Lung (tissue), 13 donors: ENCODE measurements around the gene MICU1. TPM values are rescaled to one million over a fixed set of nuclear protein-coding genes. Genes with fewer than 3 reads are reported as not detected.
A peak's percentile ranks its signal among the peaks of the same experiment; 100 is the strongest.

Experiments
- ATAC-seq: fragments of 200-7000 bp; cut with Tn5 transposase; one replicate; pipeline ENCODE4 v1.9.1; 2020; ENCODE audit warnings: moderate number of reproducible peaks; ENCODE audit not compliant: insufficient read depth, low FRiP score
- DNase-seq, 3 donors: peaks; one replicate each; pipeline ENCODE4 v3.0.0-alpha.2; 2013 to 2017
- H3K27ac ChIP-seq, 2 donors: one replicate each; pipeline ENCODE4 v1.5.1; 2013; ENCODE audit warnings: mild to moderate bottlenecking in 2 of 2, moderate library complexity in 2 of 2, control low read depth in 1 of 2, inconsistent platforms in 1 of 2, low read depth in 1 of 2, low read length in 1 of 2
- H3K27me3 ChIP-seq, 3 donors: one replicate each; pipeline ENCODE4 v1.5.1; 2013; ENCODE audit warnings: low read length in 2 of 3; ENCODE audit not compliant: control insufficient read depth in 3 of 3, insufficient read depth in 3 of 3
- H3K36me3 ChIP-seq, 4 donors: one replicate each; pipeline ENCODE4 v1.5.1; 2013; ENCODE audit warnings: low read length in 4 of 4, mild to moderate bottlenecking in 1 of 4, moderate library complexity in 1 of 4; ENCODE audit not compliant: control insufficient read depth in 4 of 4, insufficient read depth in 4 of 4
- H3K4me1 ChIP-seq, 5 donors: one replicate each; pipeline ENCODE4 v1.5.1; 2013; ENCODE audit warnings: low read length in 5 of 5, mild to moderate bottlenecking in 2 of 5, moderate library complexity in 1 of 5; ENCODE audit not compliant: control insufficient read depth in 5 of 5, insufficient read depth in 5 of 5
- H3K4me3 ChIP-seq: one replicate; pipeline ENCODE4 v1.5.1; 2013; ENCODE audit warnings: mild to moderate bottlenecking, control low read depth, moderate library complexity
- H3K9ac ChIP-seq, 2 donors: one replicate each; pipeline ENCODE4 v1.5.1; 2013; ENCODE audit warnings: low read length in 2 of 2, control low read depth in 1 of 2; ENCODE audit not compliant: insufficient read depth in 1 of 2
- H3K9me3 ChIP-seq, 4 donors: one replicate each; pipeline ENCODE4 v1.5.1; 2013; ENCODE audit warnings: low read length in 3 of 4, mild to moderate bottlenecking in 1 of 4, moderate library complexity in 1 of 4; ENCODE audit not compliant: control insufficient read depth in 4 of 4, insufficient read depth in 3 of 4
- WGBS, 2 donors: extraction: QIAGEN DNeasy Blood & Tissue Kit; methylation state at CpG; one replicate each; pipeline ENCODE4 v1.1.7; 2013; 5-methylcytosine and 5-hydroxymethylcytosine counted together
- polyA plus RNA-seq, 2 donors: library from polyadenylated mRNA; stranded (reverse); fragments of 200-250 nt; gene quantifications; one replicate each; pipeline ENCODE4 v1.2.1, GENCODE V29; 2013
- small RNA-seq: library from RNA; depleted of rRNA; stranded (forward); fragments of <200 nt; gene quantifications from one replicate; pipeline ENCODE3, GENCODE V24; 2014; ENCODE audit warnings: low replicate concordance
- total RNA-seq, 2 donors: library from RNA; depleted of rRNA in 1 of 2; stranded (reverse); fragments of >200 nt in 1 of 2; gene quantifications; one replicate each; pipeline ENCODE4 v1.2.1, GENCODE V29; 2014 to 2021
- TF ChIP-seq, protein P1 (sequence below): IDR thresholded peaks from 2 replicates; pipeline ENCODE4 v1.5.1; 2012; ENCODE audit warnings: mild to moderate bottlenecking; ENCODE audit errors: control extremely low read depth, extremely low read depth
- donor health status: control.
- donor health status: control.
- donor health status: Bipolar disorder and iron deficiency.
- donor health status: healthy.
- donor health status: DM: yes; HTN: yes; CAD: no.

MICU1 gene
- total and polyA plus RNA-seq, 4 donors = 41.9 to 86.4 (median 43.2) TPM

GRCh38 chr10:72319416-72320254 lies 306.2 kb downstream of the MICU1 start:
- H3K4me3 ChIP-seq = no peak overlapping the region
- TF ChIP-seq, protein P1, sequence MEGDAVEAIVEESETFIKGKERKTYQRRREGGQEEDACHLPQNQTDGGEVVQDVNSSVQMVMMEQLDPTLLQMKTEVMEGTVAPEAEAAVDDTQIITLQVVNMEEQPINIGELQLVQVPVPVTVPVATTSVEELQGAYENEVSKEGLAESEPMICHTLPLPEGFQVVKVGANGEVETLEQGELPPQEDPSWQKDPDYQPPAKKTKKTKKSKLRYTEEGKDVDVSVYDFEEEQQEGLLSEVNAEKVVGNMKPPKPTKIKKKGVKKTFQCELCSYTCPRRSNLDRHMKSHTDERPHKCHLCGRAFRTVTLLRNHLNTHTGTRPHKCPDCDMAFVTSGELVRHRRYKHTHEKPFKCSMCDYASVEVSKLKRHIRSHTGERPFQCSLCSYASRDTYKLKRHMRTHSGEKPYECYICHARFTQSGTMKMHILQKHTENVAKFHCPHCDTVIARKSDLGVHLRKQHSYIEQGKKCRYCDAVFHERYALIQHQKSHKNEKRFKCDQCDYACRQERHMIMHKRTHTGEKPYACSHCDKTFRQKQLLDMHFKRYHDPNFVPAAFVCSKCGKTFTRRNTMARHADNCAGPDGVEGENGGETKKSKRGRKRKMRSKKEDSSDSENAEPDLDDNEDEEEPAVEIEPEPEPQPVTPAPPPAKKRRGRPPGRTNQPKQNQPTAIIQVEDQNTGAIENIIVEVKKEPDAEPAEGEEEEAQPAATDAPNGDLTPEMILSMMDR = no peak
- H3K9ac ChIP-seq = peak overlapping the region; percentile 34 to 81
- DNase-seq (peak; percentile 94 to 98 (median 94)), ATAC-seq (peak; percentile 76)
- peak overlapping the region; percentile 85 to 98 for H3K27ac ChIP-seq
- no peaks in the 10 kb centered on the region for H3K9me3 ChIP-seq
- H3K27me3 ChIP-seq = no peaks in the 10 kb centered on the region
- H3K36me3 ChIP-seq = no peaks in the 10 kb centered on the region
- peaks cover 21 to 70% (median 42%) of the 10 kb centered on the region in 5 donors for H3K4me1 ChIP-seq
- 0% methylated on average over 49 to 60 of the region's 60 CpGs for WGBS, 2 donors

- no peaks in the 10 kb centered on the region for H3K27me3 ChIP-seq
- DNase-seq (no peak), ATAC-seq (no peak)
- TF ChIP-seq, protein P1 = no peak
- H3K9me3 ChIP-seq = no peaks in the 10 kb centered on the region
- peak overlapping the region; percentile 85 to 98 for H3K27ac ChIP-seq
- peak overlapping the region in 1 of 2 donors; percentile 75 for H3K9ac ChIP-seq
- WGBS, 2 donors = 41 to 54% methylated on average over 10 of the region's 10 CpGs
- H3K4me1 ChIP-seq = peaks cover 21 to 64% (median 40%) of the 10 kb centered on the region in 5 donors
- H3K36me3 ChIP-seq = no peaks in the 10 kb centered on the region
- H3K4me3 ChIP-seq = no peak overlapping the region
Observed at GRCh38 chr10:72318418-72319262, 307.2 kb downstream of the MICU1 start.

Small RNAs within 50 kb of the gene (small RNA-seq; reads per million reads assigned to genes)
- gene AL513185.2 = not detected
- gene HMGN2P34 = not detected
- gene RF00019 = not detected
- gene RN7SL840P = not detected
- gene RNU6-805P = not detected

Other genes with a start within 250 kb of the MICU1 start
- 10 to 100 TPM; 28.8 to 70.7 TPM for gene MCU, start 66.1 kb upstream of the MICU1 start, total RNA-seq
- gene MCU, start 66.1 kb upstream of the MICU1 start, polyA plus RNA-seq = 10 to 100 TPM; 23.1 to 29.2 TPM